ENCODE results near the gene PGBD1. TPM values are rescaled to one million over a fixed set of nuclear protein-coding genes. Genes with fewer than 3 reads are reported as not detected.

PGBD1 gene
- total RNA-seq (2022; extraction: Qiagen RNA extraction; ENCODE audit: low read depth) = 4.4 to 6.0 TPM (median 4.7 TPM) in 5 replicates

GRCh38 chr6:28281288-28282064 is at the start of gene PGBD1:
Gene PGBD1 (plus strand): TSS chr6:28281572. CDS start chr6:28283814, 2,242 bp downstream.

GRCh38 chr6:28252009-28252975 is 29.1 kb upstream of the PGBD1 start, which contains the start of gene ZKSCAN4:
Gene ZKSCAN4 (minus strand): TSS chr6:28252269. CDS start chr6:28251980, 289 bp downstream.

GRCh38 chr6:28258877-28259777 is 22.2 kb upstream of the PGBD1 start, which contains the start of gene NKAPL:
Gene NKAPL (plus strand): TSS chr6:28259297. CDS start chr6:28259372, 75 bp downstream.

GRCh38 chr6:28266962-28267694 is 14.2 kb upstream of the PGBD1 start, which contains the start of gene ZSCAN26:
Gene ZSCAN26 (plus strand): TSS chr6:28267143. CDS start chr6:28271920, 4,777 bp downstream.

GRCh38 chr6:28335564-28336283 is 54.4 kb downstream of the PGBD1 start, which contains the start of gene ZSCAN31:
Gene ZSCAN31 (minus strand): TSS chr6:28336148. CDS start chr6:28329683, 6,465 bp downstream.

GRCh38 chr6:28349892-28350737 is 68.7 kb downstream of the PGBD1 start, which contains the start of gene ZKSCAN3:
Gene ZKSCAN3 (plus strand): TSS chr6:28349947. CDS start chr6:28359587, 9,640 bp downstream.

Other genes with a start within 250 kb of the PGBD1 start
- gene ZNF165, start 201.0 kb upstream of the PGBD1 start, total RNA-seq (2022; extraction: Qiagen RNA extraction; ENCODE audit: low read depth) = 1.1 to 1.4 TPM (median 1.3 TPM) in 5 replicates
- 3.9 to 4.5 TPM (median 4.0 TPM) in 5 replicates for gene ZSCAN16, start 157.0 kb upstream of the PGBD1 start, total RNA-seq (2022; extraction: Qiagen RNA extraction; ENCODE audit: low read depth)
- gene ZKSCAN8, start 139.7 kb upstream of the PGBD1 start, total RNA-seq (2022; extraction: Qiagen RNA extraction; ENCODE audit: low read depth) = 4.0 to 6.0 TPM (median 5.4 TPM) in 5 replicates
- 6.1 to 7.8 TPM (median 7.3 TPM) in 5 replicates for gene ZSCAN9, start 56.3 kb upstream of the PGBD1 start, total RNA-seq (2022; extraction: Qiagen RNA extraction; ENCODE audit: low read depth)
- gene ZKSCAN4, start 29.3 kb upstream of the PGBD1 start, total RNA-seq (2022; extraction: Qiagen RNA extraction; ENCODE audit: low read depth) = 2.3 to 3.1 TPM (median 2.6 TPM) in 5 replicates
- not detected in 5 replicates for gene NKAPL, start 22.3 kb upstream of the PGBD1 start, total RNA-seq (2022; extraction: Qiagen RNA extraction; ENCODE audit: low read depth)
- gene ZSCAN26, start 14.4 kb upstream of the PGBD1 start, total RNA-seq (2022; extraction: Qiagen RNA extraction; ENCODE audit: low read depth) = 5.4 to 9.8 TPM (median 6.2 TPM) in 5 replicates
- 2.0 to 3.8 TPM (median 2.7 TPM) in 5 replicates for gene ZSCAN31, start 54.6 kb downstream of the PGBD1 start, total RNA-seq (2022; extraction: Qiagen RNA extraction; ENCODE audit: low read depth)
- gene ZKSCAN3, start 68.4 kb downstream of the PGBD1 start, total RNA-seq (2022; extraction: Qiagen RNA extraction; ENCODE audit: low read depth) = 1.7 to 2.1 TPM (median 2.0 TPM) in 5 replicates
- gene ZSCAN12, start 118.2 kb downstream of the PGBD1 start, total RNA-seq (2022; extraction: Qiagen RNA extraction; ENCODE audit: low read depth) = 1.1 to 2.5 TPM (median 1.5 TPM) in 5 replicates
- not detected in 5 replicates for gene ZSCAN23, start 161.9 kb downstream of the PGBD1 start, total RNA-seq (2022; extraction: Qiagen RNA extraction; ENCODE audit: low read depth)
- gene GPX6, start 234.2 kb downstream of the PGBD1 start, total RNA-seq (2022; extraction: Qiagen RNA extraction; ENCODE audit: low read depth) = not detected in 5 replicates
- gene GPX5, start 244.3 kb downstream of the PGBD1 start, total RNA-seq (2022; extraction: Qiagen RNA extraction; ENCODE audit: low read depth) = not detected in 5 replicates